ENCODE measurements around the gene CST9.

Gene CST9

GRCh38 chr20:23574977-23575376 is 30.7 kb downstream of the CST9 start:
- CTCF ChIA-PET: no interaction called here
- Mint-ChIP-seq H3K36me3 (no peaks in the 10 kb centered on the region), H3K4me3 (no peak overlapping the region)

GRCh38 chr20:23570178-23570760 is 35.4 kb downstream of the CST9 start:
- Mint-ChIP-seq H3K4me3 (no peak overlapping the region), H3K27ac (no peak overlapping the region)
- no peak for DNase-seq

More at GRCh38 chr20:23574977-23575376, 30.7 kb downstream of the CST9 start:
- no peaks in the 10 kb centered on the region for H3K27me3 Mint-ChIP-seq
- H3K9me3 Mint-ChIP-seq: no peaks in the 10 kb centered on the region
- no peak overlapping the region for H3K27ac Mint-ChIP-seq
- no peak for DNase-seq
- H3K4me1 Mint-ChIP-seq: no peaks in the 10 kb centered on the region

GRCh38 chr20:23569570-23569969 is 36.1 kb downstream of the CST9 start:
- H3K4me3 Mint-ChIP-seq: no peak overlapping the region
- no peaks in the 10 kb centered on the region for H3K4me1 Mint-ChIP-seq
- no peaks in the 10 kb centered on the region for H3K27me3 Mint-ChIP-seq
- H3K27ac Mint-ChIP-seq: no peak overlapping the region
- no peaks in the 10 kb centered on the region for H3K9me3 Mint-ChIP-seq
- CTCF ChIA-PET: no interaction called here
- no peak for DNase-seq
- H3K36me3 Mint-ChIP-seq: no peaks in the 10 kb centered on the region

More at GRCh38 chr20:23570178-23570760, 35.4 kb downstream of the CST9 start:
- CTCF ChIA-PET: no interaction called here
- Mint-ChIP-seq H3K9me3 (no peaks in the 10 kb centered on the region), H3K27me3 (no peaks in the 10 kb centered on the region), H3K4me1 (no peaks in the 10 kb centered on the region), H3K36me3 (no peaks in the 10 kb centered on the region)

- no peaks in the 10 kb centered on the region for H3K9me3 Mint-ChIP-seq
- H3K4me3 Mint-ChIP-seq: no peak overlapping the region
- DNase-seq: no peak
- H3K36me3 Mint-ChIP-seq: no peaks in the 10 kb centered on the region
- H3K27ac Mint-ChIP-seq: no peak overlapping the region
- H3K27me3 Mint-ChIP-seq: no peaks in the 10 kb centered on the region
- CTCF ChIA-PET: no interaction called here
- no peaks in the 10 kb centered on the region for H3K4me1 Mint-ChIP-seq
These were observed 36.8 kb downstream of the CST9 start for GRCh38 chr20:23568971-23569330.

- CTCF ChIA-PET: no interaction called here
- H3K4me1 Mint-ChIP-seq: no peaks in the 10 kb centered on the region
- H3K27me3 Mint-ChIP-seq: no peaks in the 10 kb centered on the region
- no peak within 1 kb of the TSS for H3K27ac Mint-ChIP-seq
- H3K9me3 Mint-ChIP-seq: no peaks in the 10 kb centered on the region
- no peak for DNase-seq
- no peaks in the 10 kb centered on the region for H3K36me3 Mint-ChIP-seq
- H3K4me3 Mint-ChIP-seq: no peak within 1 kb of the TSS
These were observed 37.3 kb downstream of the CST9 start, which contains the start of gene CST9L for GRCh38 chr20:23568320-23568970. TSS of gene CST9L (minus strand) at chr20:23568484. CDS start at chr20:23568450, 34 bp downstream.

GRCh38 chr20:23566199-23566932 is 39.4 kb downstream of the CST9 start:
- CTCF ChIA-PET: no interaction called here
- no peak for DNase-seq
- no peak overlapping the region for H3K4me3 Mint-ChIP-seq
- no peaks in the 10 kb centered on the region for H3K36me3 Mint-ChIP-seq
- peaks cover 7% of the 10 kb centered on the region for H3K9me3 Mint-ChIP-seq
- H3K27me3 Mint-ChIP-seq: no peaks in the 10 kb centered on the region
- no peak overlapping the region for H3K27ac Mint-ChIP-seq
- H3K4me1 Mint-ChIP-seq: no peaks in the 10 kb centered on the region

DNA sequence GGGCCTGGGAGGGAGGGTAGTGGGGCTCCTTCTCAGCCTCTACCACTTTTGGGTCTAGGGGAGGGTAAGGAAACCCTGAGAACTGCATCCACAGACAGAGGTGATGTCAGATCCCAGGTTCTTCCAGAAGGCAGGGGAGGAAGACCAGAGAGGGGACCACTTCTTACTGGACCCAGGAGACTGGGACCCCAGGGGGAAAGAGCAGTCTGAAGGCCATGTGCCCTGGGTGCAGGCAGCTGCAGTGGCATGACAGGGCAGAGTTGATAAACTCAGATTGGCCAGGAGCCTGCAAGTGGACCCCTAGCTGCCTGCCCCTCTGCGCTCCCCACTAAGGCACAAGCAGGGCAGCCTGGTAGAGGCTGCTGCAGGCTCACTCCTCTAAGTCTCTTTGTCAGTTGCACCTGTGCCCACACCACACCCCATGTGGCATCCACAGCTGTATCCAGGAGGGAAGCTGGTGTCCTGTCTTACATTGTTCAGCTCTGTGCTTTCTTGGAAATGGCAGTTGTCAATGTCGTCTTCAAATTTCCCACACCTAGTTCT is 40.1 kb downstream of the CST9 start:
- Mint-ChIP-seq H3K4me3 (no peak overlapping the region), H3K9me3 (peaks cover 7% of the 10 kb centered on the region), H3K4me1 (no peaks in the 10 kb centered on the region), H3K36me3 (no peaks in the 10 kb centered on the region), H3K27ac (no peak overlapping the region), H3K27me3 (no peaks in the 10 kb centered on the region)
- no peak for DNase-seq
- CTCF ChIA-PET: no interaction called here

DNA sequence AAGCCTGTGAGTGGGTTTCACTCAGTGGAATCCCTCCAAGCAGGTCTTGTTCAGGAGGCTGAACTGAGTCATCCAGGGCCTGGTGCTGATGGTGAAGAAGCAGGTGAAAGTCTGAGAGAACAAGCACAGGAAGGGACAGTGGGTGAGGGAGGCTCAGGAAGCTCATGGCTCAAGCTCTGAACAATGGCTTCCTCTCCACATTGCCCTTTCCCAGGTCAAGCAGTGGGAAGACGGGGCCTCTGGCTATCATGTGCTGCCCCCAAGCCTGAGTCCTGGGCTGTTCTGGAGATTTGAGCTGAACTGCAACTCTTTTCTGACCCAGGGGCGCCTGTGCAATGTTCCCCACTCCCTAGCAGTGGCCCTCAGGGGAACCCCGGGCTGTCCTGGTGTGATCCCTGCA is 40.8 kb downstream of the CST9 start:
- Mint-ChIP-seq H3K4me3 (no peak overlapping the region), H3K36me3 (no peaks in the 10 kb centered on the region), H3K9me3 (peaks cover 7% of the 10 kb centered on the region), H3K27me3 (no peaks in the 10 kb centered on the region), H3K4me1 (no peaks in the 10 kb centered on the region), H3K27ac (no peak overlapping the region)
- DNase-seq: no peak
- CTCF ChIA-PET: no interaction called here

DNA sequence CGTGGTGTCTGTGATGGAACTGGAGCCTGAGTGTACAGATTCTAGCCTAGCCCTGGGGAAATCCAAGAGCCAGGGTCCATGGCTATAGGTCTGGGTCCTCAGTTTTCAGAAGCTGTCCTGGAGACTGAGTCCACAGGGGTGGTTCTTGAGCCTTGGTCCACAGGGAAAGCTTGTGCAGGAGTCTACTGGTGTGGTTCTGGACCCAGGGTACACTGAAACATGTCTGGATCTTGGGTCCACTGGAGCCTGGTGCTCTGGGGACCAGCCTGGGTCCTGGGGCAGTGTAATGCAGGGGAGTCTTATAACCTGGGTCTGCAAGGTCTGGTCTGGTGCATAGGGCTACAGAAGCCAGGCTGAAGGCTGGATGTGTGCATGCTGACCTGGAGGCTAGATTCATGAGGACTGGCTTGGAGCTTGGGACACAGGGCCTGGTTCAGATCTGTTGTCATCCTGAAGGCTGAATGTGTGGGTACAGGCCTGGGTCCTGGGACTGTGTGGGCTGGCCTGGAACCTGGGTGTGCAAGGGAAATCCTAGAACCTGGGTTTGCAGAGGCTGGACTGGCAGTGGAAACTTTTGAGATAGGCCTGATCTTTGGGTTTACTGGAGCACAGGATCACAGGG is 42.9 kb downstream of the CST9 start:
- H3K4me1 Mint-ChIP-seq: no peaks in the 10 kb centered on the region
- H3K4me3 Mint-ChIP-seq: no peak overlapping the region
- peaks cover 7% of the 10 kb centered on the region for H3K9me3 Mint-ChIP-seq
- H3K27ac Mint-ChIP-seq: no peak overlapping the region
- no peak for DNase-seq
- H3K36me3 Mint-ChIP-seq: no peaks in the 10 kb centered on the region
- H3K27me3 Mint-ChIP-seq: no peaks in the 10 kb centered on the region
- CTCF ChIA-PET: no interaction called here

DNA sequence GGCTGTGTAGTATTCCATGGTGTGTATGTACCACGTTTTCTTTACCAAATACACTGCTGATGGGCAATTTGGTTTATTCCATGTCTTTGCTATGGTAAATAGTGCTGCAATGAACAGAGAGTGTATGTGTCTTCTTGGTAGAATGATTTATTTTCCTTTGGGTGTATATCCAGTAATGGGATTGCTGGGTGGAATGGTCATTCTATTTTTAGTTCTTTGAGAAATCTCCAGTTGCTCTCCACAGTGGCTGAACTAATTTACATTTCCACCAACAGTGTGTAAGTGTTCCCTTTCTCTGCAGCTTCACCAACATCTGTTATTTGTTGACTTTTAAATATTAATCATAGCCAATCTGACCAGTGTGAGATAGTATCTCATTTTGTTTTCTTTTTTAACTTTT is 51.3 kb downstream of the CST9 start:
- Mint-ChIP-seq H3K27me3 (peaks cover 4% of the 10 kb centered on the region), H3K9me3 (no peaks in the 10 kb centered on the region), H3K27ac (no peak overlapping the region), H3K36me3 (no peaks in the 10 kb centered on the region), H3K4me1 (no peaks in the 10 kb centered on the region), H3K4me3 (no peak overlapping the region)
- CTCF ChIA-PET: no interaction called here
- DNase-seq: no peak

Measured in activated naive CD4-positive, alpha-beta T cell treated with anti-CD3 and anti-CD28 coated beads, Interleukin-2, amount 10 ng/mL, durations not matched to agents 7 days and 5 days (primary cell).